K562 (cell line): ENCODE measurements around the gene CNPPD1. TPM values are rescaled to one million over a fixed set of nuclear protein-coding genes. Genes with fewer than 3 reads are reported as not detected.

Experiments used
- ATAC-seq: fragments of 200-7000 bp; cut with Tn5 transposase; 3 replicates; pipeline ENCODE4 v1.9.1; 2020; ENCODE audit warnings: moderate library complexity
- BruUV-seq: library from RNA; stranded (reverse); fragments of 400-500 nt; replicated peaks from 2 replicates; lab custom pipeline; 2021; lab: Mats Ljungman, UMichigan
- CTCF ChIA-PET: fragments of 300-600 bp; formaldehyde crosslinking; extraction: SDS; loops from one replicate; lab custom pipeline; 2021; ENCODE audit warnings: low intra/inter-chr PET ratio; lab: Yijun Ruan, JAX
- POLR2A ChIA-PET: fragments of 300-600, 350-650 bp; sonication (Branson Sonifier 250); formaldehyde crosslinking; extraction: SDS; loops from one replicate; lab custom pipeline; 2021; ENCODE audit warnings: antibody characterized with exemption, inconsistent platforms; lab: Yijun Ruan, JAX
- DNase-seq, 4 experiments: peaks; one replicate each; pipeline versions ENCODE4 v3.0.0 to v3.0.0-alpha.2; 2011 to 2018; ENCODE audit warnings: low spot score in 3 of 4, mixed read lengths in 3 of 4; ENCODE audit errors: extremely low read depth in 1 of 4
- FAIRE-seq: peaks from 2 replicates; lab custom pipeline; 2011; peaks lifted over from hg19 to GRCh38; lab: Jason Lieb, UNC
- H2AFZ ChIP-seq: 2 replicates; pipeline ENCODE4 v1.6.0; 2011; ENCODE audit warnings: low read depth, low read length, control low read depth, inconsistent platforms
- H3K27ac ChIP-seq: fragments of 200-600 bp; 3 replicates; pipeline ENCODE4 v1.8.0; 2011; ENCODE audit warnings: low read depth, mild to moderate bottlenecking, control low read depth, inconsistent platforms, low read length, moderate library complexity, mixed read lengths; ENCODE audit errors: extremely low read depth
- H3K27me3 ChIP-seq, 2 experiments: fragments of 300-600 bp in 1 of 2; 2 replicates in 1 of 2; 3 replicates in 1 of 2; pipeline versions ENCODE4 v1.6.0 to v1.8.0; 2011; ENCODE audit warnings: inconsistent platforms in 2 of 2, low read length in 2 of 2, mild to moderate bottlenecking in 1 of 2, mixed read lengths in 1 of 2, moderate library complexity in 1 of 2; ENCODE audit not compliant: control insufficient read depth in 2 of 2, insufficient read depth in 2 of 2
- H3K36me3 ChIP-seq: fragments of 300-600 bp; 3 replicates; pipeline ENCODE4 v1.8.0; 2011; ENCODE audit warnings: mild to moderate bottlenecking, low read length, inconsistent platforms; ENCODE audit not compliant: control insufficient read depth, insufficient read depth
- H3K4me1 ChIP-seq, 2 experiments: fragments of 200-600 bp in 1 of 2; replicated peaks in 1 of 2; 2 replicates in 1 of 2; 3 replicates in 1 of 2; pipeline versions ENCODE4 v1.5.1 to v1.8.0; 2011; ENCODE audit warnings: inconsistent platforms in 2 of 2, low read length in 2 of 2, mild to moderate bottlenecking in 1 of 2, mixed read lengths in 1 of 2, moderate library complexity in 1 of 2; ENCODE audit not compliant: control insufficient read depth in 2 of 2, insufficient read depth in 2 of 2
- H3K4me2 ChIP-seq: 2 replicates; pipeline ENCODE4 v1.6.1; 2011; ENCODE audit warnings: low read length, control low read depth, inconsistent platforms, mixed read lengths; ENCODE audit not compliant: insufficient read depth
- H3K4me3 ChIP-seq: fragments of 200-600 bp; sonication (generic), shearing (Covaris generic); 2 replicates; pipeline ENCODE4 v1.5.1; 2016; ENCODE audit warnings: control low read depth, inconsistent platforms
- H3K79me2 ChIP-seq: fragments of 200-600 bp; 3 replicates; pipeline ENCODE4 v1.8.0; 2011; ENCODE audit warnings: low read length, inconsistent platforms; ENCODE audit not compliant: control insufficient read depth, insufficient read depth
- H3K9ac ChIP-seq, 2 experiments: 2 replicates each; pipeline versions ENCODE4 v1.6.0 to v1.6.1; 2011; ENCODE audit warnings: low read depth in 2 of 2, low read length in 2 of 2, control low read depth in 1 of 2, inconsistent platforms in 1 of 2, mild to moderate bottlenecking in 1 of 2, mixed read lengths in 1 of 2; ENCODE audit not compliant: insufficient read depth in 1 of 2
- H3K9me1 ChIP-seq: one replicate; pipeline ENCODE4 v1.6.0; 2011; ENCODE audit warnings: inconsistent platforms, mild to moderate bottlenecking, low read length, moderate library complexity; ENCODE audit not compliant: control insufficient read depth, insufficient read depth
- H3K9me3 ChIP-seq: replicated peaks from 2 replicates; pipeline ENCODE4 v1.5.1; 2011; ENCODE audit warnings: low read depth, low read length, inconsistent platforms; ENCODE audit not compliant: control insufficient read depth, insufficient read depth
- H4K20me1 ChIP-seq: replicated peaks from 2 replicates; pipeline ENCODE4 v1.6.1; 2011; ENCODE audit warnings: low read length, inconsistent platforms, mixed read lengths; ENCODE audit not compliant: control insufficient read depth, insufficient read depth
- CBFB ChIP-seq: sonication (generic); formaldehyde crosslinking; IDR thresholded peaks from 2 replicates; pipeline ENCODE4 v1.4.0; 2020; ENCODE audit warnings: mild to moderate bottlenecking, missing genetic modification reagents
- ETV6 ChIP-seq, 3 experiments: fragments of 150-350 bp in 1 of 3; sonication (generic) in 1 of 3; formaldehyde crosslinking in 1 of 3; IDR thresholded peaks; 2 replicates each; pipeline versions ENCODE4 v1.6.1 to v1.8.0; 2014 to 2022; ENCODE audit warnings: borderline replicate concordance in 2 of 3, low read depth in 2 of 3, antibody characterized with exemption in 1 of 3, low read length in 1 of 3, mild to moderate bottlenecking in 1 of 3, missing genetic modification reagents in 1 of 3
- HDGF ChIP-seq: fragments of 450-650 bp; IDR thresholded peaks from 2 replicates; pipeline ENCODE4 v1.6.1; 2016
- MTA2 ChIP-seq: fragments of 450-650 bp; IDR thresholded peaks from 2 replicates; pipeline ENCODE4 v1.6.1; 2016; ENCODE audit warnings: low read depth
- PHF21A ChIP-seq: fragments of 450-650 bp; IDR thresholded peaks from 2 replicates; pipeline ENCODE4 v1.6.1; 2017; ENCODE audit warnings: low read depth, borderline replicate concordance
- POLR3A ChIP-seq: IDR thresholded peaks from 2 replicates; pipeline ENCODE4 v1.6.1; 2011; ENCODE audit warnings: borderline replicate concordance, mild to moderate bottlenecking, moderate library complexity; ENCODE audit not compliant: insufficient read length, insufficient read depth; ENCODE audit errors: extremely low read depth
- SAFB2 ChIP-seq: fragments of 200-400 bp; formaldehyde crosslinking; IDR thresholded peaks from 2 replicates; pipeline ENCODE4 v1.6.1; 2018; ENCODE audit warnings: borderline replicate concordance, low read length, low read depth, moderate library complexity; ENCODE audit not compliant: severe bottlenecking
- SREBF2 ChIP-seq: sonication (generic); formaldehyde crosslinking; IDR thresholded peaks from 2 replicates; pipeline ENCODE4 v1.4.0; 2020; ENCODE audit warnings: mild to moderate bottlenecking, missing genetic modification reagents
- TOE1 ChIP-seq, 2 experiments: fragments of 450-650 bp in 1 of 2; sonication (generic) in 1 of 2; formaldehyde crosslinking in 1 of 2; IDR thresholded peaks; 2 replicates each; pipeline versions ENCODE4 v1.7.1 to v1.8.0; 2016 to 2022; ENCODE audit warnings: borderline replicate concordance in 2 of 2, mild to moderate bottlenecking in 2 of 2, antibody characterized with exemption in 1 of 2, inconsistent platforms in 1 of 2, low read depth in 1 of 2, missing genetic modification reagents in 1 of 2, moderate library complexity in 1 of 2
- TRIM24 ChIP-seq, 2 experiments: fragments of 450-650 bp; IDR thresholded peaks; 2 replicates each; pipeline ENCODE4 v1.6.1; 2016
- ZBTB17 ChIP-seq: fragments of 450-650 bp; formaldehyde crosslinking; IDR thresholded peaks from 2 replicates; pipeline ENCODE4 v1.4.0; 2020; ENCODE audit warnings: mild to moderate bottlenecking
- ZFP1 ChIP-seq: fragments of 450-650 bp; formaldehyde crosslinking; IDR thresholded peaks from 2 replicates; pipeline ENCODE4 v1.4.0; 2020; ENCODE audit warnings: mild to moderate bottlenecking, mixed read lengths
- ZNF445 ChIP-seq: fragments of 250-450 bp; sonication (Bioruptor Pico); IDR thresholded peaks from 2 replicates; pipeline ENCODE4 v1.4.0; 2020; ENCODE audit warnings: low read depth, mild to moderate bottlenecking, moderate library complexity
- WGBS: fragments of 100-300 bp; shearing (Covaris generic); methylation state at CpG from one replicate; pipeline ENCODE4 v1.1.6; 2016; ENCODE audit warnings: low coverage, mixed read lengths; ENCODE audit not compliant: insufficient coverage; ENCODE audit errors: missing lambda C conversion rate; 5-methylcytosine and 5-hydroxymethylcytosine counted together
- in situ Hi-C: fragments of 300-500 bp; cut with MboI; formaldehyde crosslinking; loops from 4 replicates; pipeline ENCODE4 v1.15.0; 2018; ENCODE audit warnings: inconsistent platforms, mixed read lengths
- intact Hi-C: fragments of 100-400 bp; cut with micrococcal nuclease; formaldehyde crosslinking; loops from 2 replicates; pipeline ENCODE4 v1.14.2; 2022
- polyA plus RNA-seq, 8 experiments: library from polyadenylated mRNA; depleted of rRNA in 4 of 8; stranded (reverse) in 5 of 8; unstranded in 3 of 8; fragments of >200 nt; fragmentation: Nextera tagmentation in 2 of 8; fragmentation: Illumina TruSeq in 1 of 8; extraction: Ambion mirVana in 2 of 8; extraction: Trizol in 1 of 8; gene quantifications; 2 replicates each; pipeline versions ENCODE4 v1.2.1 to v1.2.3, GENCODE V29; 2011 to 2014; ENCODE audit warnings: inconsistent platforms in 1 of 8, missing spikeins in 1 of 8
- total RNA-seq, 7 experiments: library from RNA; depleted of rRNA in 6 of 7; stranded (reverse); fragments of >200 nt in 6 of 7; fragmentation: Illumina TruSeq in 2 of 7; extraction: Trizol in 2 of 7; gene quantifications; 2 replicates each; pipeline versions ENCODE4 v1.2.1 to v1.2.3, GENCODE V29; 2011 to 2021; ENCODE audit warnings: low replicate concordance in 1 of 7
- TF ChIP-seq, protein P1 (sequence below): IDR thresholded peaks from 2 replicates; pipeline ENCODE4 v1.6.1; 2011; ENCODE audit warnings: borderline replicate concordance, low read depth, mild to moderate bottlenecking, moderate library complexity, low read length; ENCODE audit not compliant: insufficient read depth, poor library complexity, severe bottlenecking

The CNPPD1 gene
- total and polyA plus RNA-seq, 9 of the 15 experiments (the other 6 are each of a cell fraction or from before 2014, with no cell fraction given), result 9.9 to 53.5 (median 27.0) TPM

- TF ChIP-seq, protein P1, sequence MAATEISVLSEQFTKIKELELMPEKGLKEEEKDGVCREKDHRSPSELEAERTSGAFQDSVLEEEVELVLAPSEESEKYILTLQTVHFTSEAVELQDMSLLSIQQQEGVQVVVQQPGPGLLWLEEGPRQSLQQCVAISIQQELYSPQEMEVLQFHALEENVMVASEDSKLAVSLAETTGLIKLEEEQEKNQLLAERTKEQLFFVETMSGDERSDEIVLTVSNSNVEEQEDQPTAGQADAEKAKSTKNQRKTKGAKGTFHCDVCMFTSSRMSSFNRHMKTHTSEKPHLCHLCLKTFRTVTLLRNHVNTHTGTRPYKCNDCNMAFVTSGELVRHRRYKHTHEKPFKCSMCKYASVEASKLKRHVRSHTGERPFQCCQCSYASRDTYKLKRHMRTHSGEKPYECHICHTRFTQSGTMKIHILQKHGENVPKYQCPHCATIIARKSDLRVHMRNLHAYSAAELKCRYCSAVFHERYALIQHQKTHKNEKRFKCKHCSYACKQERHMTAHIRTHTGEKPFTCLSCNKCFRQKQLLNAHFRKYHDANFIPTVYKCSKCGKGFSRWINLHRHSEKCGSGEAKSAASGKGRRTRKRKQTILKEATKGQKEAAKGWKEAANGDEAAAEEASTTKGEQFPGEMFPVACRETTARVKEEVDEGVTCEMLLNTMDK, result peak; percentile 17
- TF ChIP-seq ZBTB17 (CRISPR knock-in tag) (no peak), TOE1 (IDR thresholded peaks at IDR 0.05; ENCODE audit: borderline replicate concordance) (peak; percentile 25; the same call in 1 of the 2 replicates), TOE1 (CRISPR knock-in tag; IDR thresholded peaks at IDR 0.05; ENCODE audit: borderline replicate concordance, low read depth) (no peak)
Observed at GRCh38 chr2:219171231-219171651, 5.5 kb downstream of the CNPPD1 start (continued).

DNA sequence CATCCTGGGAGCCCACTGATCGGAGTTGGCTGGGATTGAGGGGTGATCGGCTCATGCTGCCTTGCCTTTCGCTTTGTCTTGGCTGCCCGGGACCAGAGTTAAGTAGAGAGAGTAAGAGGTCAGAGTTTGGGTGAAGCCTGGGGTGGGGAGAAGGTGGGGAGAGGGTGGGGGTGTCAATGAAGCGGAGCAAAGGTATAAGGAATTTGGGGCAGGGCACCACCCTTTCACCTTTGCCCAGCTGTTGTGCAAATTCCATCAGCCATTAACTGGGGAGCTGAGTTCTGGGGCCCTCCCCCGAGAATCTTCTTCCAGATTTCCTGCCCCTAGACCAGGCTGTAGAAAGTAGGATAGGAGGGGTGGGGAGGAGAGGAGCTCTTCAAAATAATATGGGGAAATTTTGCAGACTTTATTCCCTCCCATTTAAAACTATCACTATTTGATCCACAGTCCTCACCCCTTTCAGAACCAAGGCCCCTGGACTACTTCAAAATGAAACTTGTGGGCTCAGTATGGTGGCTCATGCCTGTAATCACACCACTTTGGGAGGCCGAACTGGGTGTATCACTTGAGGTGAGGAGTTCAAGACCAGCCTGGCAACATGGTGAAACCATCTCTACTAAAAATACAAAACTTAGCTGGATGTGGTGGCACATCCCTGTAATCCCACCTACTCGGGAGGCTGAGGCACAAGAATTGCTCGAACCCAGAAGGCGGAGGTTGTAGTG is 6.6 kb downstream of the CNPPD1 start, which contains the start of gene SLC23A3:
SLC23A3 (minus strand) TSS at position 100 of the 725 bp plus-strand sequence; CDS start at position 55, 45 bp downstream.
- intact Hi-C loops, result no loop called here
- Histone ChIP-seq H3K36me3 (peaks cover 28% of the 10 kb centered on the region; the same call in 2 of the 3 replicates), H3K79me2 (no peaks in the 10 kb centered on the region), H3K4me2 (no peak within 1 kb of the TSS), H3K4me1 (peaks cover 4% of the 10 kb centered on the region in 2 experiments; a peak in 3 of 5 replicates), H2AFZ (no peak within 1 kb of the TSS), H3K9me3 (no peaks in the 10 kb centered on the region), H3K4me3 (no peak within 1 kb of the TSS), H3K27me3 (no peaks in the 10 kb centered on the region), H3K9ac (peak within 1 kb of the TSS in 1 of 2 experiments; percentile 4; a peak in 1 of 4 replicates), H3K27ac (no peak within 1 kb of the TSS), H4K20me1 (no peaks in the 10 kb centered on the region), H3K9me1 (no peaks in the 10 kb centered on the region)
- ATAC-seq, result no peak
- in situ Hi-C loops, result loop anchor here (5.0 kb wide), 2 partner anchors 37 to 122 kb away; partner anchors contain the start of gene ZFAND2B
- WGBS, result 59% methylated on average over 8 of the region's 10 CpGs
- no peak for FAIRE-seq
- BruUV-seq, result no TSS peak
- no peak for DNase-seq
- POLR2A ChIA-PET, result interaction anchor here (0.6 kb wide), 3 partner anchors 13 to 102 kb away, joined by 3 read pairs; no protein-coding TSS in a partner anchor
- CTCF ChIA-PET, result interaction anchor here (0.9 kb wide), 1 partner anchor 124 kb away, joined by 3 read pairs; no protein-coding TSS in a partner anchor
- TF ChIP-seq MTA2 (no peak), TRIM24 (IDR thresholded peaks at IDR 0.05) (no peak), CBFB (CRISPR knock-in tag) (no peak), ETV6 (IDR thresholded peaks at IDR 0.05; ENCODE audit: borderline replicate concordance in 1 of 2, low read depth in 2 of 2, low read length in 1 of 2) (no peak), ETV6 (CRISPR knock-in tag; IDR thresholded peaks at IDR 0.05; ENCODE audit: borderline replicate concordance) (no peak), ZFP1 (CRISPR knock-in tag) (no peak), PHF21A (no peak), SAFB2 (no peak), HDGF (no peak), ZNF445 (no peak), POLR3A (no peak), SREBF2 (CRISPR knock-in tag) (no peak)
